Mucosa of rectum (tissue), 2 donors: ENCODE data around the gene RIPK1.

ENCODE experiments used
- H3K27ac ChIP-seq, 2 donors: one replicate each; pipeline ENCODE4 v1.7.0; 2013; ENCODE audit warnings: inconsistent platforms in 2 of 2, low read depth in 2 of 2, low read length in 2 of 2
- H3K27me3 ChIP-seq, 2 donors: one replicate each; pipeline ENCODE4 v1.7.0; 2013; ENCODE audit warnings: low read length in 2 of 2; ENCODE audit not compliant: control insufficient read depth in 2 of 2, insufficient read depth in 2 of 2
- H3K36me3 ChIP-seq, 2 donors: one replicate each; pipeline ENCODE4 v1.7.0; 2013; ENCODE audit warnings: low read length in 2 of 2; ENCODE audit not compliant: control insufficient read depth in 2 of 2, insufficient read depth in 2 of 2
- H3K4me1 ChIP-seq, 2 donors: one replicate each; pipeline ENCODE4 v1.7.0; 2013; ENCODE audit warnings: low read length in 2 of 2, mild to moderate bottlenecking in 1 of 2; ENCODE audit not compliant: control insufficient read depth in 2 of 2, insufficient read depth in 2 of 2
- H3K4me3 ChIP-seq, 2 donors: one replicate each; pipeline ENCODE4 v1.7.0; 2013; ENCODE audit warnings: low read length in 2 of 2
- H3K9ac ChIP-seq, 2 donors: one replicate each; pipeline ENCODE4 v1.7.0; 2013; ENCODE audit warnings: low read length in 2 of 2, low read depth in 1 of 2, mild to moderate bottlenecking in 1 of 2
- H3K9me3 ChIP-seq, 2 donors: one replicate each; pipeline ENCODE4 v1.7.0; 2013; ENCODE audit warnings: low read length in 2 of 2; ENCODE audit not compliant: control insufficient read depth in 2 of 2
- donor health status: healthy.
- donor health status: Normal muscosa, but diverticular disease.

RIPK1 gene

DNA sequence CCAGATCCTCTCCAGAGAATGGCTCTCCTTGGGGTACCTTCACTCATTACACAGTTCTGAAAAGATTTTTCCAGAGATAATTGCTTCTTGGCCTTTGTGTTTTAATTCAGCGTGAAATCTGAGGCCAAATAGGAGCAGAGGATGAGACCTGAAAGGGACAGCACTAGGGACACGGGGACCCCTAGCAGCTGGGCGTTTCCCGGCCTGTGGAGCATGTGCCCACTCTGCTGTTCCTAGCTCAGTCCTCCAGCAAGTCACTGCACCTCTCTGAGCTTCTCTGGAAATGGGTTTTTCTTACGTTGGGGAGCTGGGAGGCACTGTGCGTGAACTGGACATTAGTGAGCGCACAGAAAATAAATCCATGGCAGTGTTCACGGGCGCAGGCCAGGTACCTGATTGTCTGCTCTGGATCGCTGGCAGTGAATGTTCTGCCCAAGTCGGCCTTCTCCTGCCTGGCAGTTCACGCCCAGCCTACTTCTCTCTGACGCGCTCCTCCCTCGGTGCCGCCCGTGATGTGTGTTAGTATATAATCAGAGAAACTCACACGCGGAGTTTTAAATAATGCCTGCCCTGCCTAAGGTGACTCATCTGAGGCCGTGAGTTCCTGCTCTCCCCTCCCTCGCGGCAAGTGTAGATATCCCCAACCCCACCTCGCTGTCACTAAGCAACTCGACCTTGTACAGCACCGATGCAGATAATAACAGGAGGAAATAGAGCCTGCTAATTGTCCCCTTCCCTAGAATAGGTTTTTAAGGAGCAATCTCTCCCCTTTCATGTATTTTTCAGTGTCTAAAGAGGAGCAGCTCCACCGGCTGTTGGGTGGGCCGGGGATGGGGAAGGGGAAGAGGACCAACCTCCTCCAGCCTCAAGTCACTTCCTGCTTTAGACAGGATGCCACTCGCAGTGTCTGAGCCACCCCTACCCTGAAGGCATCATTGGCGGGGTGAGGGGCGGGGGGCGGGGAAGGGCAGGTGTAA lies 91.8 kb downstream of the RIPK1 start:
- peak overlapping the region; percentile 81 to 86 for H3K27ac ChIP-seq
- H3K27me3 ChIP-seq = no peaks in the 10 kb centered on the region
- peak overlapping the region; percentile 57 to 60 for H3K9ac ChIP-seq
- no peaks in the 10 kb centered on the region for H3K9me3 ChIP-seq
- H3K4me1 ChIP-seq = peaks cover 23 to 26% of the 10 kb centered on the region in 2 donors
- H3K4me3 ChIP-seq = peak overlapping the region; percentile 32 to 59
- H3K36me3 ChIP-seq = no peaks in the 10 kb centered on the region

DNA sequence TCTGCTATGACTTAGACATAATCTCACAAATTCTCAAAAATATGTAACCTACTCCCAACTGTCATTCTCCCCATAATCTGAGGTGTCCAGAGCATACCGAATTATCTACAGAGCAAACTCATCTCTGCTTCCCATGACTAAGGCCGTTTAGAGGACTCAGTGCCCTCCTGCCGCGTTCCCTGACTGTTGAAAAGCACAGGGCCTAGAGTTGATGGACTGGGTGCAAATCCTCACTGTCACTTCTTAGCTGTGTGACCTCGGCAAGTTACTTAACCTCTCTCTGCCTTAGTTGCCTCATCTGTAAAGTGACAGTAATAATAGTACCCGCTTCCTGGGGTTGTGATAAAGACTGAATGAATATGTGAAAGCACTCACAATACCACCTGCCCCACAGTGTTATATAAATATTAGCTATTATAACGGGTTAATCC lies 93.8 kb downstream of the RIPK1 start:
- no peak overlapping the region for H3K9ac ChIP-seq
- no peaks in the 10 kb centered on the region for H3K9me3 ChIP-seq
- peaks cover 18 to 21% of the 10 kb centered on the region in 2 donors for H3K4me1 ChIP-seq
- H3K27me3 ChIP-seq = no peaks in the 10 kb centered on the region
- no peaks in the 10 kb centered on the region for H3K36me3 ChIP-seq
- H3K27ac ChIP-seq = peak overlapping the region; percentile 86 to 88
- no peak overlapping the region for H3K4me3 ChIP-seq

DNA sequence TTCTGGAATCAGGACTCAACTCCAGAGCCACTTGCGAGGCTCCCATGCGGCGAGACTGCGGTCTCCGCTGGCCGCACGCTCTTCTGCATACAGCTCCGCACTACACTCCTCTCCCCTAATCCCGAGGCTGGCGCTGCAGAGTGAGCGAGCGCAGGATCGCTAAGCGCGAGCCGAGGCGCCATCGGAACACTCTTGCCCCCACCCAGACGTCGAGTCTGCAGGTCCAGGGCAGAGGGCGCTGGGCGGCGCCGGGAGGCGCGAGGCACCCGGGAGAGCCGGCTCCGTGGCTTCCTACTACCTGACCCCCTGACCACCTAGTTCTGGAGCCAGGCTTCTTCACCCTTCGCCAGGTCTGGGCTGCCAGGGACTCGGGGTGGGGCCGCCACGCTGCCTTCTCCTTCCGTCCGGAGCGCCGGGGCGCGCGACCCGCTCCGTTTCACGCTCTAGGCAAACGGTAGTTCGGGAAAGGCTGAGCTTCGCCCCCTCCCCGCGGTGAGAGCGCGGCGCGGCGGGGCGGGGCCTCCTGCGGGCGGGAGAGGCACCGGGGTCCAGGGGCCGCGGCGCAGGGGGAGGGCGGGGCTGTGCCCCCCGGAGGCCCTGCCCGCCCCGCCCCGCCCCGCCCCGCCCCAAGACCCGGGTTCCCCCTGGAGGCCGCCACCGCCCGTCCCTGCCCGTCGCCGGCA lies 94.4 kb downstream of the RIPK1 start:
- Histone ChIP-seq H3K36me3 (no peaks in the 10 kb centered on the region), H3K9me3 (no peaks in the 10 kb centered on the region), H3K27ac (peak overlapping the region; percentile 86 to 88), H3K9ac (peak overlapping the region; percentile 70 to 83), H3K4me3 (peak overlapping the region; percentile 74 to 77), H3K27me3 (no peaks in the 10 kb centered on the region), H3K4me1 (peaks cover 18 to 21% of the 10 kb centered on the region in 2 donors)

DNA sequence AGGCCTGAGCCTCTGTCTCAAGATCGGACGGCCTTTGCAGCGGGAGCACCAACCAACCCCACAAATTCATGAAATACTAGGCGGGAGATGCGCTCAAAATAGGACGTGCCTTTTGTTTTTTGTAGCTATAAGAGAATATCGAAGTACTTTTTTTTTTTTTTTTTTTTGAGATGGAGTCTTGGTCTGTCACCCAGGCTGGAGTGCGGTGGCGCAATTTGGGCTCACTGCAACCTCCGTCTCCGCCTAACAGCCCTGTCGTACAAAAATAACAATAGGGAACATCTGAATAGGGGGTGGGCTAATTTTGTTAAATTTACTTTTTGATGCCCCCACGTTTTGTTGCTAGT lies 94.9 kb downstream of the RIPK1 start:
- peak overlapping the region; percentile 69 to 77 for H3K4me3 ChIP-seq
- no peaks in the 10 kb centered on the region for H3K9me3 ChIP-seq
- H3K27ac ChIP-seq = peak overlapping the region; percentile 86 to 88
- H3K4me1 ChIP-seq = peaks cover 14 to 20% of the 10 kb centered on the region in 2 donors
- no peaks in the 10 kb centered on the region for H3K36me3 ChIP-seq
- H3K9ac ChIP-seq = peak overlapping the region; percentile 26 to 39
- no peaks in the 10 kb centered on the region for H3K27me3 ChIP-seq

DNA sequence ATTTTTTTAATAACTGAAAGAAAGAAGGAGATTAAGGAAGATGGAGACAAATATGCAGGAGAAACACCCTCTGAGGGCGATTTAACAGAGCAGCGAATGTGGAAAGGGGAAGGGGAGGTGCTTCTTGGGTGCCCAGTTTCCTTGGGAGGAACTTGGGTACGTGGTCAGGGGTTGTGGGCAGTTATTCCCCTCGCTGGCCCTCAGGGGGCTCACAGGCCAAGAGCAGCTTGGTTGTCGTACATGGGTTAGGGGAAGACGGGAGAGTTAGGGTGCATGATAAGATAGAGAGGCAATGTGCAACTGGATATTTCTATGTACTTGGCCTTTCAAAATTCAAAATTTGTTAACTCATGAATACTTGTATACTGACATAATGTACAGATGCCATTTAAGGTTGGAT lies 96.1 kb downstream of the RIPK1 start:
- Histone ChIP-seq H3K27me3 (no peaks in the 10 kb centered on the region), H3K9ac (no peak overlapping the region), H3K27ac (no peak overlapping the region), H3K9me3 (no peaks in the 10 kb centered on the region), H3K4me1 (peaks cover 11 to 16% of the 10 kb centered on the region in 2 donors), H3K4me3 (no peak overlapping the region), H3K36me3 (no peaks in the 10 kb centered on the region)
